ENCODE measurements around the gene SLC26A4.

DNA sequence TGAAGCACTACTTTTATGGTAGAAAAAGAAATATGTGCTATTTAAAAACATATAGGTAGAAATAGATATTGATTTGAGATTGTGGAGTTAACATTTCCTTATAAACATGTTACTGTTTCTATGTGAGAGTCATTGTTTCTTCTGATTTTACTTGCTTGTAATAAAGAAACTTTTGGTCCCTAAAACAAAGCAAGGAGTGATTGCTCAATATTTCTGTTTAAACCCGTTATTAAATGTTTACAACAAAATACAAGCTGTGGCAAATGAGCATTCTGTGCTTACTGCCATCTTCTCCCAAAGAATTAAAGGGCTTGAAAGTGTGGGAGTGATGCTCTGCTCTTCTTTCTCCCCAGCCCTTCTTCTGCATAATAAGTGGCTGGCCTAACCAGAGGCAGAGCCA, 60.7 kb downstream of the SLC26A4 start:
- TF ChIP-seq, protein P1, sequence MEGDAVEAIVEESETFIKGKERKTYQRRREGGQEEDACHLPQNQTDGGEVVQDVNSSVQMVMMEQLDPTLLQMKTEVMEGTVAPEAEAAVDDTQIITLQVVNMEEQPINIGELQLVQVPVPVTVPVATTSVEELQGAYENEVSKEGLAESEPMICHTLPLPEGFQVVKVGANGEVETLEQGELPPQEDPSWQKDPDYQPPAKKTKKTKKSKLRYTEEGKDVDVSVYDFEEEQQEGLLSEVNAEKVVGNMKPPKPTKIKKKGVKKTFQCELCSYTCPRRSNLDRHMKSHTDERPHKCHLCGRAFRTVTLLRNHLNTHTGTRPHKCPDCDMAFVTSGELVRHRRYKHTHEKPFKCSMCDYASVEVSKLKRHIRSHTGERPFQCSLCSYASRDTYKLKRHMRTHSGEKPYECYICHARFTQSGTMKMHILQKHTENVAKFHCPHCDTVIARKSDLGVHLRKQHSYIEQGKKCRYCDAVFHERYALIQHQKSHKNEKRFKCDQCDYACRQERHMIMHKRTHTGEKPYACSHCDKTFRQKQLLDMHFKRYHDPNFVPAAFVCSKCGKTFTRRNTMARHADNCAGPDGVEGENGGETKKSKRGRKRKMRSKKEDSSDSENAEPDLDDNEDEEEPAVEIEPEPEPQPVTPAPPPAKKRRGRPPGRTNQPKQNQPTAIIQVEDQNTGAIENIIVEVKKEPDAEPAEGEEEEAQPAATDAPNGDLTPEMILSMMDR (conservative IDR thresholded peaks at IDR 0.05 in 1 of 2, IDR thresholded peaks at IDR 0.05 in 1 of 2; ENCODE audit: low read depth in 1 of 2, low read length in 2 of 2): no peak
- no peak for TF ChIP-seq EZH2 (IDR thresholded peaks at IDR 0.05; ENCODE audit: low read length, missing control alignments)

All from fibroblast of lung (primary cell).